Stomach (tissue), 9 donors: ENCODE results near the gene AK9. TPM values are rescaled to one million over a fixed set of nuclear protein-coding genes. Genes with fewer than 3 reads are reported as not detected.

ENCODE experiments used
- DNase-seq, 2 donors: peaks; one replicate each; pipeline versions ENCODE4 v3.0.0 to v3.0.0-alpha.2; 2013 to 2019
- H3K27ac ChIP-seq, 5 donors: fragments of 200-600 bp in 4 of 5; sonication (generic) in 4 of 5; one replicate each; pipeline ENCODE4 v1.5.1; 2013 to 2019; ENCODE audit warnings: mild to moderate bottlenecking in 1 of 5, moderate library complexity in 1 of 5
- H3K27me3 ChIP-seq, 3 donors: fragments of 200-600 bp; sonication (generic); one replicate each; pipeline ENCODE4 v1.5.1; 2017 to 2019; ENCODE audit warnings: mixed run types in 1 of 3
- H3K36me3 ChIP-seq, 4 donors: fragments of 200-600 bp; sonication (generic); 1 replicate in 3 of 4; 2 replicates in 1 of 4; pipeline ENCODE4 v1.5.1; 2016 to 2019
- H3K4me1 ChIP-seq, 4 donors: fragments of 200-600 bp; sonication (generic); one replicate each; pipeline ENCODE4 v1.5.1; 2016 to 2019
- H3K4me3 ChIP-seq, 4 donors: fragments of 200-600 bp; sonication (generic) in 3 of 4; one replicate each; pipeline ENCODE4 v1.5.1; 2016 to 2019; ENCODE audit warnings: mild to moderate bottlenecking in 1 of 4
- H3K9me3 ChIP-seq, 4 donors: fragments of 200-600 bp; sonication (generic); one replicate each; pipeline ENCODE4 v1.5.1; 2016 to 2019
- CTCF ChIP-seq, 7 experiments: fragments of 450-650 bp in 4 of 7; fragments of 200-600 bp in 3 of 7; sonication (generic) in 3 of 7; IDR thresholded peaks; one replicate each; pipeline ENCODE4 v1.5.1; 2016 to 2019; ENCODE audit warnings: antibody characterized with exemption in 7 of 7, control low read depth in 2 of 7, mild to moderate bottlenecking in 1 of 7
- EP300 ChIP-seq: sonication (generic); formaldehyde crosslinking; IDR thresholded peaks from one replicate; pipeline ENCODE4 v1.6.1; 2017; ENCODE audit warnings: antibody characterized with exemption
- POLR2A ChIP-seq, 4 donors: fragments of 450-650 bp; IDR thresholded peaks; one replicate each; pipeline ENCODE4 v1.6.1; 2016; ENCODE audit warnings: antibody characterized with exemption in 4 of 4, control low read depth in 2 of 4, mild to moderate bottlenecking in 1 of 4, moderate library complexity in 1 of 4
- POLR2AphosphoS5 ChIP-seq, 3 donors: sonication (generic); formaldehyde crosslinking; IDR thresholded peaks; one replicate each; pipeline ENCODE4 v1.6.1; 2016; ENCODE audit warnings: antibody characterized with exemption in 3 of 3
- WGBS, 5 donors: extraction: QIAGEN DNeasy Blood & Tissue Kit in 3 of 5; methylation state at CpG; one replicate each; pipeline versions ENCODE4 v1.1.5 to v1.1.7; 2013 to 2018; 5-methylcytosine and 5-hydroxymethylcytosine counted together
- intact Hi-C: fragments of 100-400 bp; cut with DNase I; formaldehyde crosslinking; loops from one replicate; pipeline ENCODE4 v1.15.1; 2023; ENCODE audit warnings: low total_unique reads
- polyA plus RNA-seq, 3 donors: library from polyadenylated mRNA; stranded (reverse); fragments of 200-250 nt; gene quantifications; one replicate each; pipeline ENCODE4 v1.2.3, GENCODE V29; 2013
- total RNA-seq, 5 donors: library from RNA; depleted of rRNA; stranded (reverse); fragments of >200 nt; gene quantifications; one replicate each; pipeline versions ENCODE4 v1.1.0 to v1.2.3, GENCODE V29; 2014 to 2016
- donor health status: healthy with polysubstance abuse.
- donor health status: Bipolar disorder and iron deficiency.
- donor health status: healthy.

The AK9 gene
- total and polyA plus RNA-seq, 8 donors: 3.8 to 20.3 (median 9.1) TPM

GRCh38 chr6:109701221-109701620, 10.2 kb upstream of the AK9 start:
- intact Hi-C loops: loop anchor here (10.0 kb wide), 1 partner anchor 694 kb away; no protein-coding TSS in a partner anchor
- H3K27ac ChIP-seq: no peak overlapping the region
- peaks cover 0 to 3% (median 0%) of the 10 kb centered on the region in 4 donors for H3K36me3 ChIP-seq
- H3K4me3 ChIP-seq: no peak overlapping the region
- H3K4me1 ChIP-seq: peaks cover 0 to 38% (median 10%) of the 10 kb centered on the region in 4 donors
- no peak for TF ChIP-seq POLR2AphosphoS5 (IDR thresholded peaks at IDR 0.05)
- no peak for TF ChIP-seq CTCF (IDR thresholded peaks at IDR 0.05)
- no peak for TF ChIP-seq EP300
- TF ChIP-seq POLR2A (IDR thresholded peaks at IDR 0.05): no peak
- no peak for DNase-seq
- no peaks in the 10 kb centered on the region for H3K27me3 ChIP-seq
- 69 to 88% (median 76%) methylated on average over 4 of the region's 4 CpGs for WGBS, 5 donors
- no peaks in the 10 kb centered on the region for H3K9me3 ChIP-seq

GRCh38 chr6:109696355-109696754, 5.4 kb upstream of the AK9 start:
- no peak for DNase-seq
- Histone ChIP-seq H3K4me3 (no peak overlapping the region), H3K9me3 (no peaks in the 10 kb centered on the region), H3K4me1 (peaks cover 0 to 31% (median 20%) of the 10 kb centered on the region in 4 donors), H3K27me3 (no peaks in the 10 kb centered on the region), H3K27ac (no peak overlapping the region), H3K36me3 (peaks cover 0 to 8% (median 0%) of the 10 kb centered on the region in 4 donors)
- TF ChIP-seq CTCF (IDR thresholded peaks at IDR 0.05): no peak
- TF ChIP-seq POLR2A (IDR thresholded peaks at IDR 0.05): no peak
- no peak for TF ChIP-seq EP300
- TF ChIP-seq POLR2AphosphoS5 (IDR thresholded peaks at IDR 0.05): no peak
- intact Hi-C loops: no loop called here
- 95 to 97% (median 96%) methylated on average over 5 of the region's 5 CpGs for WGBS, 5 donors

DNA sequence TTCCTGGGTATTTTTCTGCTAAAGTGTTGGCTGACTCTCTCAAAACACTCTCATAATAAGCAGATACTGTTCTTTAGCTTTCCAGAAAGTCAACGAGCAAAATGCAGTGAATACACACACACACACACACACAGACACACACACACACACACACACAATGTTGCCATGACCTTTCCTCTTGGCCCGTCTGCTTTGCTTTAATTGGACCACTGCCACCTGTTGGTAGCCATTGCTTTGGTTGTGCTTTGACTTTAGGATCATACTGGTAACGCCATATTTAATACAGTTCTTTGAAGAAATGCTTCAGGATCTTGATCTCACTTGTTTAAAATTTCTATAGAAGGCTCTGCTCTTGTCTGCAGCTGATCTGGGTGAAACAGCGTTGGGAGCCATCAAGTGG, 4.5 kb upstream of the AK9 start:
- no peak overlapping the region for H3K4me3 ChIP-seq
- H3K36me3 ChIP-seq: peaks cover 0 to 8% (median 0%) of the 10 kb centered on the region in 4 donors
- no peak overlapping the region for H3K27ac ChIP-seq
- TF ChIP-seq CTCF (IDR thresholded peaks at IDR 0.05) (no peak), POLR2A (IDR thresholded peaks at IDR 0.05) (no peak), EP300 (no peak), POLR2AphosphoS5 (IDR thresholded peaks at IDR 0.05) (no peak)
- H3K27me3 ChIP-seq: no peaks in the 10 kb centered on the region
- H3K9me3 ChIP-seq: no peaks in the 10 kb centered on the region
- WGBS, 5 donors: 53 to 72% (median 60%) methylated on average over 4 of the region's 4 CpGs
- intact Hi-C loops: no loop called here
- peaks cover 0 to 24% (median 19%) of the 10 kb centered on the region in 4 donors for H3K4me1 ChIP-seq
- no peak for DNase-seq

- no peak overlapping the region for H3K4me3 ChIP-seq
- intact Hi-C loops: no loop called here
Observed at GRCh38 chr6:109693111-109693510, 2.1 kb upstream of the AK9 start.

More at GRCh38 chr6:109693111-109693510, 2.1 kb upstream of the AK9 start:
- Histone ChIP-seq H3K9me3 (no peaks in the 10 kb centered on the region), H3K36me3 (peaks cover 0 to 5% (median 0%) of the 10 kb centered on the region in 4 donors), H3K4me1 (peaks cover 0 to 38% (median 29%) of the 10 kb centered on the region in 4 donors), H3K27me3 (no peaks in the 10 kb centered on the region), H3K27ac (no peak overlapping the region)
- TF ChIP-seq POLR2AphosphoS5 (IDR thresholded peaks at IDR 0.05): no peak
- no peak for TF ChIP-seq CTCF (IDR thresholded peaks at IDR 0.05)
- no peak for TF ChIP-seq POLR2A (IDR thresholded peaks at IDR 0.05)
- TF ChIP-seq EP300: no peak
- DNase-seq: no peak
